GM12892 (cell line): Measurements from ENCODE around the gene TRIML2.

Source experiments
- POLR2A ChIP-seq: IDR thresholded peaks from 2 replicates; pipeline ENCODE4 v1.6.1; 2011; ENCODE audit warnings: low read depth, low read length, control low read depth
- POLR2AphosphoS5 ChIP-seq: IDR thresholded peaks from 2 replicates; pipeline ENCODE4 v1.6.1; 2011; ENCODE audit warnings: low read depth, low read length, control low read depth
- TAF1 ChIP-seq: IDR thresholded peaks from 2 replicates; pipeline ENCODE4 v1.6.1; 2011; ENCODE audit warnings: low read depth, mild to moderate bottlenecking, control low read depth, low read length, borderline replicate concordance

DNA sequence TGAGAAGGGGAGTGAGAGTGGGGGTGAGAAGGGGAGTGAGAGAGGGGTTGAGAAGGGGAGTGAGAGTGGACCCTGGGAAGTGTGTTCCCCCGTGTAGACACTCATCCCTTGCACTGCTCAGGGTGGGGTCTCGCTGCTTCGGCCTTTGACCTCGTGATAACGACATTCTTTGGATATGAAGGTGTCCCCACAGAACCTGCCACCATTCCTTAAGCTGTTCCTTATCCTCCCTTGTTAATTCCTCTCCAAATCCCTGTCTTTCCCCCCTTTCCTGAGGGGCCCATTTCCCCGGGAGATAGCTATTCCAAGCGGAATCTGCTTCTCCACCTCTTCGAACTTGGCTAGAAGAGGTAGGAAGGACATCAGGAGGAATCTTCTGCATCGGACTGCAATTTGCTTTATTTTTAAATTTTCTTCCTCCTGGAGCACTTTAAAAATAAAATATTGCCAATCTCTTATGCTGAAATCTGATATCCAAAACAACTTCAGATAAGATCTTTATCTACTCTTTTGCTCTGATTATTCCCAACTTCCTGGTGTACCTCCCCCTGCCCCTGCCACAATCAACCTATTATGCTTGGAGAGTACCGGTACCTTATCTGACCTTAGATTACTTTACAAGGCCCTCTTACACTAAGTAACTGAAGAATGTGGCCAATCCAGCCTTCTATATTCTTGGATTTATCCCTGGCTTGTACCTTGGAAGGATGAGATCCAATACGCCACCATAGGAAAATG, 45.4 kb upstream of the TRIML2 start:
- TF ChIP-seq POLR2AphosphoS5 (no peak), POLR2A (no peak), TAF1 (no peak)
